NCI-H146 (cell line): ENCODE results near the gene MED16.
"Not testable (repeated sequence)": the region's sequence is repeated elsewhere in the genome, so short reads cannot be mapped to it uniquely, and the experiment has no call there.

Experiments
- DNase-seq: peaks from one replicate; lab custom pipeline; 2025; lab: John Stamatoyannopoulos, UW

Gene MED16

GRCh38 chr19:827710-828321 is 65.2 kb downstream of the MED16 start, which contains the start of gene AZU1:
AZU1 (plus strand) TSS chr19:827837; CDS start chr19:827847, 10 bp downstream.
- no peak for DNase-seq

- no peak for DNase-seq
These were observed 65.7 kb downstream of the MED16 start for GRCh38 chr19:827314-827709.

- no peak for DNase-seq
These were observed 66.9 kb downstream of the MED16 start for GRCh38 chr19:825897-826644.

- no peak for DNase-seq
These were observed 68.1 kb downstream of the MED16 start for GRCh38 chr19:824885-825284.

GRCh38 chr19:823565-824121 is 69.3 kb downstream of the MED16 start:
- no peak for DNase-seq

GRCh38 chr19:821825-822503 is 71.0 kb downstream of the MED16 start, which contains the start of gene PLPPR3:
PLPPR3 (minus strand) TSS chr19:821955; CDS start chr19:821559, 396 bp downstream.
- DNase-seq = no peak

- DNase-seq = no peak
These were observed 71.7 kb downstream of the MED16 start for GRCh38 chr19:821231-821824.

GRCh38 chr19:820212-820611 is 72.8 kb downstream of the MED16 start:
- not testable (repeated sequence) for DNase-seq
